ENCODE results near the gene TMEM86B. TPM values are rescaled to one million over a fixed set of nuclear protein-coding genes. Genes with fewer than 3 reads are reported as not detected.

TMEM86B gene
- total and polyA plus RNA-seq, 2 experiments from 2014 or later: 1.1 to 3.2 TPM

- TF ChIP-seq ZNF462 (CRISPR knock-in tag; IDR thresholded peaks at IDR 0.05): no peak
Measured at GRCh38 chr19:55248166-55248675, 19.7 kb upstream of the TMEM86B start (continued).

GRCh38 chr19:55247621-55248099, 19.1 kb upstream of the TMEM86B start:
- ATAC-seq (peak; percentile 40), DNase-seq (ENCODE audit: low spot score) (no peak)
- H3K27ac ChIP-seq (ENCODE audit: low read depth): no peak overlapping the region

More at GRCh38 chr19:55247621-55248099, 19.1 kb upstream of the TMEM86B start:
- no peaks in the 10 kb centered on the region for H3K9me2 ChIP-seq (ENCODE audit: insufficient read depth)
- no peaks in the 10 kb centered on the region; the same call in none of the 2 replicates for H4K20me1 ChIP-seq (replicated peaks; ENCODE audit: insufficient read depth)
- no peak overlapping the region for H2AFZ ChIP-seq
- no peaks in the 10 kb centered on the region for H3K27me3 ChIP-seq (ENCODE audit: insufficient read depth)
- peaks cover 9% of the 10 kb centered on the region for H3K27me3 Mint-ChIP-seq (ENCODE audit: insufficient read depth, low read depth, poor library complexity)
- peaks cover 53% of the 10 kb centered on the region for H3K79me2 ChIP-seq (replicated peaks; ENCODE audit: insufficient read depth)
- H3K4me1 Mint-ChIP-seq: peaks cover 7% of the 10 kb centered on the region; the same call in 2 of the 3 replicates
- no peak overlapping the region for H3K4me3 Mint-ChIP-seq
- H3K36me3 Mint-ChIP-seq (ENCODE audit: low read depth): peaks cover 22% of the 10 kb centered on the region; the same call in 2 of the 3 replicates
- H3K27ac Mint-ChIP-seq: no peak overlapping the region
- no peaks in the 10 kb centered on the region for H3K9me3 Mint-ChIP-seq
- H3F3A ChIP-seq (replicated peaks; ENCODE audit: low read depth): no peaks in the 10 kb centered on the region
- TF ChIP-seq, protein P1, sequence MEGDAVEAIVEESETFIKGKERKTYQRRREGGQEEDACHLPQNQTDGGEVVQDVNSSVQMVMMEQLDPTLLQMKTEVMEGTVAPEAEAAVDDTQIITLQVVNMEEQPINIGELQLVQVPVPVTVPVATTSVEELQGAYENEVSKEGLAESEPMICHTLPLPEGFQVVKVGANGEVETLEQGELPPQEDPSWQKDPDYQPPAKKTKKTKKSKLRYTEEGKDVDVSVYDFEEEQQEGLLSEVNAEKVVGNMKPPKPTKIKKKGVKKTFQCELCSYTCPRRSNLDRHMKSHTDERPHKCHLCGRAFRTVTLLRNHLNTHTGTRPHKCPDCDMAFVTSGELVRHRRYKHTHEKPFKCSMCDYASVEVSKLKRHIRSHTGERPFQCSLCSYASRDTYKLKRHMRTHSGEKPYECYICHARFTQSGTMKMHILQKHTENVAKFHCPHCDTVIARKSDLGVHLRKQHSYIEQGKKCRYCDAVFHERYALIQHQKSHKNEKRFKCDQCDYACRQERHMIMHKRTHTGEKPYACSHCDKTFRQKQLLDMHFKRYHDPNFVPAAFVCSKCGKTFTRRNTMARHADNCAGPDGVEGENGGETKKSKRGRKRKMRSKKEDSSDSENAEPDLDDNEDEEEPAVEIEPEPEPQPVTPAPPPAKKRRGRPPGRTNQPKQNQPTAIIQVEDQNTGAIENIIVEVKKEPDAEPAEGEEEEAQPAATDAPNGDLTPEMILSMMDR (conservative IDR thresholded peaks at IDR 0.05; ENCODE audit: low read depth in 2 of 2): peak; percentile 8 to 35; a peak in 2 of 4 replicates
- TF ChIP-seq STAT1 (IDR thresholded peaks at IDR 0.05; ENCODE audit: unreplicated experiment): no peak
- H3K36me3 ChIP-seq (ENCODE audit: insufficient read depth): no peaks in the 10 kb centered on the region; the same call in 1 of the 2 replicates
- no peak overlapping the region for H3K4me3 ChIP-seq
- H3K4me1 ChIP-seq (ENCODE audit: insufficient read depth): no peaks in the 10 kb centered on the region
- no peak overlapping the region for H3K4me2 ChIP-seq

All from GM23338 (cell line).